Skin epidermis (tissue), 12 donors: ENCODE results near the gene DGKI.
A peak's percentile ranks its signal among the peaks of the same experiment; 100 is the strongest.

ENCODE experiments used
- H3K27ac ChIP-seq, 21 experiments: fragments of 200-600 bp; sonication (generic) in 11 of 21; one replicate each; pipeline ENCODE4 v1.5.0; 2020; ENCODE audit warnings: mild to moderate bottlenecking in 3 of 21, inconsistent platforms in 2 of 21, moderate library complexity in 2 of 21
- H3K4me3 ChIP-seq, 7 experiments: fragments of 200-600 bp; sonication (generic) in 2 of 7; one replicate each; pipeline ENCODE4 v1.5.0; 2020; ENCODE audit warnings: inconsistent platforms in 2 of 7, mild to moderate bottlenecking in 2 of 7, moderate library complexity in 1 of 7

The DGKI gene

DNA sequence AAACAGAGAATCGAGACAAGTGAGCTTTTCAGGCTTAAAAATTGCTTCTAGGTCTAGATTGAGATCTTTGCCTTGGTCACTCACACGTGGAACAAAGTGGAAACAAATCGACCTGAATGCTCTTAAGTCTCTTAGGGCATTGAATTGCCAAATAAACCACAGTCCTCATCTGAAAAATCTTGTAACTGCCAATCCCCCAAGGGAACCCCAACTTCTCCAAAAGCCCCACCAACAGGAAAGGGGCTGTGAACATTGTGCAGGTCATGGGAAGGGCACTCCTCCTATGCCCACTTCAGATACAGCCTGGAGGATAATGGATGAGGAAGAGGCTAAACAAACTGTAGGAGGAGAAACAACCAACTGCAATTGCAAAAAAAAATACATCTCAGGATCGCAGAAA, 91.3 kb downstream of the DGKI start:
- Histone ChIP-seq H3K27ac (no peak overlapping the region), H3K4me3 (no peak overlapping the region)

DNA sequence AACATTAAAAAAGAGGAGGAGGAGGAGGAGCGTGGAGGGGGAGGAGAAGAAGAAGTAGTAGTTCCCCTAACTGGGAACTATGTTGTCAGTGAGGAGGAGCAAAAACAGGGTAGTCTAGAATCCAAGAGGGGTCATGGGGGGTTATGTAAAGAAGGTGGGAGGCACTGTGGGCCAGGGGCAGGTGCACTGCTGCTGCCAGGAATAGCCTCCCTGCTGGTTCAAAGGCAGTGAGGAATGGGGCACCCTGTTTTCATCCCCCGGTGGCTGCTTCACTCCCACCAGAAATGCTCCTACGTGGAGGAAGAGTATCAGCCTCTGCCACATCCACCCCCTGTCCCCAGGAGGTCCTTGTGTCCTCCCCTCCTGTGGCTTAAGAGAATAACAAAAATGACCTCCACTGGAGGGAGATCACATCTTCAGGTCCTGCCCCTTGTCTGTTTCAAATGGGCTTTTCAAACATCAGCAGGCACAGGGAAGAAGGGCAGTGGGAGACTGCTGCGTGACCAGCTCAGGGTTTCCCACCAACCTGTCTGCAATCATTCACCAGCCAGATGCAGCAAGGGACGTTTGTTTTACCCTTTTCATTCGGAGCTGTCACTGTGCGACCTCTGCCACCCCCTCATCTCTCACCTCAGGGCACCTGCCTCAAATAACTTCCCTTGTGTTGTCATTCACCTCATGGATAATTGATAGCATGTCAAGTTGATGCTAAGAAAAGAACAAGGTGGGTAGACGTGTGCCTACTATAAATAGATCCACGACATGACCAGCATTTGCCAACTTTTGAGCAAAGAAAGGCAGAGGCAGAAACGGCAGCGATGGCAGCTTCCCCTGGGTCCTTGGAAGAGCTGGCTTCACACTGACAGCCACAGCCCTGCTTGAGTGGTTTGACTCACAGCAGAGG, 92.6 kb downstream of the DGKI start:
- no peak overlapping the region for H3K27ac ChIP-seq
- no peak overlapping the region for H3K4me3 ChIP-seq

GRCh38 chr7:137753575-137753947, 93.2 kb downstream of the DGKI start:
- Histone ChIP-seq H3K4me3 (no peak overlapping the region), H3K27ac (no peak overlapping the region)

GRCh38 chr7:137753067-137753466, 93.7 kb downstream of the DGKI start:
- Histone ChIP-seq H3K4me3 (no peak overlapping the region), H3K27ac (no peak overlapping the region)

GRCh38 chr7:137751361-137752009, 95.3 kb downstream of the DGKI start:
- no peak overlapping the region for H3K4me3 ChIP-seq
- no peak overlapping the region for H3K27ac ChIP-seq

- H3K27ac ChIP-seq, result no peak overlapping the region
- H3K4me3 ChIP-seq, result no peak overlapping the region
Observed at GRCh38 chr7:137747359-137748031, 99.3 kb downstream of the DGKI start.

DNA sequence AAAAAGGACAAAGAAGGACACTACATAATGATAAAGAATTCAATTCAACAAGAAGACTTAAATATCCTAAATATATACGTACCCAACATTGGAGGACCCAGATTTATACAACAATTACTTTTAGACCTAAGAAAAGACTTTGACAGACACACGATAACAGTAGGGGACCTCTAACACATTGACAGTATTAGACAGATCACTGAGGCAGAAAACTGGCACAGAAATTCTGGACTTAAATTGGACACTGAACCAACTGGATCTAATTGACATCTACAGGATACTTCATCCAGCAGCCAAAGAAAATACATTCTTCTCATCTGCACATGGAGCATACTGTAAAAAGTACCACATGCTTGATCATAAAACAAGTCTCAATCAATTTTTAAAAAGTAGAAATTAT, 103.8 kb downstream of the DGKI start:
- no peak overlapping the region for H3K27ac ChIP-seq
- H3K4me3 ChIP-seq, result no peak overlapping the region

GRCh38 chr7:137742051-137742450, 104.7 kb downstream of the DGKI start:
- Histone ChIP-seq H3K27ac (no peak overlapping the region), H3K4me3 (no peak overlapping the region)

DNA sequence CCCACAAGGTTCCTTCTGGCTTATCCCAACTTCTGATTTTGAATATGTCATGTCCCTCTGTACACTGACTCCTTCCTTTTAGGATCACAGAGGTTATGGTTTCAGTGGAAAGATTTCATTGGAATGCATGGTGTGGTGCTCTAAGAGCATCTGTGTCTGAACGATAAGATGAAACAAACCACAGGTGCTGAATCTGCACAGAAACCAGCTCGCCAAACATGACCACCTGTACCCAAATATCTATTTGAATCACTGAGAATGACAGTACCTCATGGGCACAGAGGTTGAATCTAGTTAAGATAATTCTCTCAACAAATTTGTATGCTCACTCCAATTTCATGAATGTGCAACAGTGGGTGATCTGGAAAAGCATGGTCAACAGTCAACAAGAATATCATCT, 105.3 kb downstream of the DGKI start:
- Histone ChIP-seq H3K4me3 (no peak overlapping the region), H3K27ac (no peak overlapping the region)

- H3K4me3 ChIP-seq, result no peak overlapping the region
Observed at GRCh38 chr7:137734221-137734620, 112.6 kb downstream of the DGKI start.

DNA sequence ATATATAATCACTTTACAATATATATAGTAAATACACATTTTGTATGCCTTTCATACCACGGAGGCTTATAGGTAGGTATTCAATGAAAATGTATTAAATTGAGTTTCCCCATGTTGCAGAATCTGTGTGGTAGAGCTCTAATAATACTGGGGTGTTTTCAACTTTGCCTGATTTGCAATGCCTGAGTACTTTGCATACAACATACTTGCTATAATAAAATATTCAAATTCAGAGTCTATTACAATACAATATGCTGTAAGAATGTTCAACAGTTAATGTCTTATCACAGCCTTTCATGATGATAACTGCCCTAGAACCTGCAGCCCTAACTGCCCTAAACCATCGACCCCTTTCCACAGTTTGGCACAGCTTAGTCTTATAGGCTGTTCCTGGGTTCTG, 114.6 kb downstream of the DGKI start:
- Histone ChIP-seq H3K27ac (no peak overlapping the region), H3K4me3 (no peak overlapping the region)

More at GRCh38 chr7:137734221-137734620, 112.6 kb downstream of the DGKI start:
- H3K27ac ChIP-seq, result no peak overlapping the region

GRCh38 chr7:137731436-137731835, 115.3 kb downstream of the DGKI start:
- H3K27ac ChIP-seq, result no peak overlapping the region
- no peak overlapping the region for H3K4me3 ChIP-seq

DNA sequence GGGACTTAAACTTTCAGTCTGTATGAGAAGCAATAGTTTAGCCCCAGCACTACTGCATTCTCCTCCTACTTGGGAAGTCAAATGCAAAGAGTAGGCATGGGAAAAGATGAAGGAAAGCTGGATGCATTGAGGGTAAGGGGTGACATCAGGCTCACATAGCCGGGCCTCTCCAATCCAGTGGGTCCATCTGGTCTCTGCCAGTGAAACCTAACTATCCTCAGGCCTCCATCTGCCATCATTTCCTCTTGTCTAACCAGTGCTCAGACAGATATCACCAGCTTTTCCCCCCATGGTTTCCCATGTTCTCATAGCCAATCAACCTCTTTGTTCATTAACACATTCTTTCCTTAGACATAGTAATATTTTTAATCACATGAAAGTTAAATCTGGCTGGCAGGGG, 118.3 kb downstream of the DGKI start:
- no peak overlapping the region for H3K4me3 ChIP-seq
- peak overlapping the region in 2 of 21 experiments; percentile 46 to 67 for H3K27ac ChIP-seq

DNA sequence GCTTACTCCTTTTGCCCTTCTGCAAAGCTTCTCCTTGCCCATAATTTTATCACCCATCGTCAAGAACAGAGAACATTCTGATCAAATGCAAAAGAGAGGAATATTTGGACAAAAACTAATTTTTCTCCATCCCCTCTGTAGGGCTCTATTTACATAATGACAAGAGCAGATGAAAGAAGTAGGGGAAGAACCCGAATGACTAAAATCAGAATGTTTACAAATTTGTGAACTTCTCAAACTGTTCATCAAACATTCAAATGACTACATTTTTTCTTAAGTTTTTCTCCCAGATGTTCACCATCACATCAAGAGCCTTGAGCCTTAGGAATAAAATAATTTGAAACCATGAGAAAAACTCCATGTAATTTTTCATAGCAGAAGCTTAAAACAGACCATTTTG, 119.4 kb downstream of the DGKI start:
- H3K4me3 ChIP-seq, result no peak overlapping the region
- peak overlapping the region in 2 of 21 experiments; percentile 26 to 46 for H3K27ac ChIP-seq

DNA sequence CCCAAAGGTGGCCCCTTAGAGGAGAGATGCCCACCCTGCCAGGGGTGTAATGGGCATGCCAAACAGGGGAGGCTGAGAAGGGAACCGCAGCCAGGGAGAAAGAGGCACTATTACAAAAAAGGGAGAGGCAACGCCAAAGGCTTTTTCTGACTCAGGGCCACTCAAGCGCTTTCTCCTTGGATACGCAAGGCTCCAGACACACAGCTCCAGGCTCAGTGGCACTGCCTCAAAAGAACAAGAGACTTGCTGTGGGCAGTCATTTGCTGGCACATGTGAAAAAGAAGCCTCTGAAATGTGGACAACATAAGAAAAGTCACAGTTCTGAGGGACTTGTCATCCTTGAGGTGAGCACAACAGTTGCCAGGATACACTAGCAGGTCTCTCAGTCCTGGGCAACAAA, 128.4 kb downstream of the DGKI start:
- H3K27ac ChIP-seq, result peak overlapping the region in 4 of 21 experiments; percentile 3 to 64 (median 52)
- H3K4me3 ChIP-seq, result no peak overlapping the region

DNA sequence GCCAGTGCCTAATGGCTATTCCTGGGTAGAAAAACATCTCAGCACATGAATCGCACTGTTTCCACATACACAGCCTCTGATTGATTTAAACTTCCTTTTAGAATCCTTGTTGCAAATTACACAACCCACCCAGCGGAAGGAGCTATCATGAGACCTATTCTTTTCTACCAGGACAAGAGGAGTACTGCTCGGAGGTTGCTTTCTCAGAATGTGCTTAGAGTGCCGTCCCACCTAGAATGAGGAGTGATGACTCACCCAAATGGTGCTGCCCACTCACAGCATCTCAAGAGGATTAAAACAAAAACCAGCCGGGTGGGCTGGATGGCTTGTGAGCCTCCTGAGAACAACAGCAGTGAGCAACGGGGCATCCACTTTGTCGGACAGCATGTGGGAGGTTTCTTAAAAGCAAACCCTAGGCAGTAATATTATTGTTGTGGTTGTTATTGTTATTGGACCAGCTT, 128.9 kb downstream of the DGKI start:
- Histone ChIP-seq H3K27ac (peak overlapping the region in 10 of 21 experiments; percentile 3 to 64 (median 32)), H3K4me3 (no peak overlapping the region)

- no peak overlapping the region for H3K4me3 ChIP-seq
- H3K27ac ChIP-seq, result peak overlapping the region in 8 of 21 experiments; percentile 2 to 64 (median 24)
Observed at GRCh38 chr7:137717045-137717444, 129.7 kb downstream of the DGKI start.

DNA sequence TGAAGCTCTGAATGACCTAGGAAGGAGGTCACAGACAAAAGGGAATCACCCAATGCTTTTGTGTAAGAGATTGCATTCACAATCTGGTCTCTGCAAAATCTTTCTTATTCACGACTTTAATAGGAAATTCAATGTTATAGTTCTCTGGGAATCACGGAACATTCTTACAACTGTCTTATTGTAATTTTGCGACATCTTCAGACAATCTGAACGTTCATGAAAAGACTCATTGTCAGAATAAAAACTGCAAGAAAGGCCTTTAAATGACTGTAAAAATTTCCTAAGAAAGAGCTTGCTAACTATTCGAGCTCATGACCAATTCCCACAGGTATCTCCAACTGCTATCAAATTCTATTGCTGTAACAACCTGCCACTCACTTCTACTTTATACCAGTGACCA, 130.7 kb downstream of the DGKI start:
- H3K4me3 ChIP-seq, result no peak overlapping the region
- peak overlapping the region in 2 of 21 experiments; percentile 20 to 39 for H3K27ac ChIP-seq

DNA sequence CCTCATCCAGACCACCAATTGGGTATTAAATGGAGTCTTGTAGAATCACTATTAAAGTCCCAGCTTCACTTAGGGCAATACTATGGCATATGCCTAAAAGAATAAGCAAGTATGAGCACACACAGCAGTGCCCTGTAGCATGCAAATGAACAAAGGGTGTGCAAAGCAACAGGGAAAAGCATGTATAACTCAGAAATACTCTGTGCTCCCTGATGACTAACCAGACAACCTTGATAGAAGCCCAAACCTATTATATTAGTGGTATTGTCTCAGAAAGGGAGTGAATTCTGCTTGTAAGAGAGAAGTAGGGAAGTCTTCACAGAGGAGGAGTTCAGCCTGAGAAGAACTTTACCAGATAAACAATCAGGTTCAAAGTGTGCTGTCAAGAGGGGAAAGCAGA, 131.2 kb downstream of the DGKI start:
- no peak overlapping the region for H3K4me3 ChIP-seq
- peak overlapping the region in 3 of 21 experiments; percentile 4 to 39 (median 20) for H3K27ac ChIP-seq

DNA sequence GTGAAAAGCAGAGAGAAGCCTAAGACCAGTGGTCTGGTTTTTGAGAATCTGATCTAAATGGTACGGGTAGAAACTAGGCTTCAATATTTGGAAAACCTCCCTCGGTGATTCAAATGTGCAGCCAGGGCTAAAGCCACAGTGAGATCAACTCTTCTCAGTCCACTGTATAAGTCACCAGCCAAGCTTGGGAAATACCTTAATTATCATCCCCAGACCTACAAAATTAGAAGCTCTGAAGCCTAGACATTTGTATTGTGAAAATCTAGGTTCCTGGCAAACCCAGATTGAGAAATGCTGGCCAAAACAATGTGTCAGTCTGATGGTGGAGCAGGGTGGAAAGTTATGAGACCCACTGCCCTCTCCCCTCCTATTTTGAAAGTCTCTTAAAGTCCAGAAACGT, 131.7 kb downstream of the DGKI start:
- Histone ChIP-seq H3K27ac (peak overlapping the region in 3 of 21 experiments; percentile 4 to 39 (median 20)), H3K4me3 (no peak overlapping the region)
